Activated CD4-positive, CD25-positive, alpha-beta regulatory T cell treated with anti-CD3 and anti-CD28 coated beads, Interleukin-2, amount 50 U/mL, for 16 hours (primary cell): Measurements from ENCODE around the gene AKNAD1.

Experiments used
- DNase-seq: peaks from one replicate; pipeline ENCODE4 v3.0.0-alpha.2; 2020; ENCODE audit warnings: low read depth, low spot score

Gene AKNAD1

DNA sequence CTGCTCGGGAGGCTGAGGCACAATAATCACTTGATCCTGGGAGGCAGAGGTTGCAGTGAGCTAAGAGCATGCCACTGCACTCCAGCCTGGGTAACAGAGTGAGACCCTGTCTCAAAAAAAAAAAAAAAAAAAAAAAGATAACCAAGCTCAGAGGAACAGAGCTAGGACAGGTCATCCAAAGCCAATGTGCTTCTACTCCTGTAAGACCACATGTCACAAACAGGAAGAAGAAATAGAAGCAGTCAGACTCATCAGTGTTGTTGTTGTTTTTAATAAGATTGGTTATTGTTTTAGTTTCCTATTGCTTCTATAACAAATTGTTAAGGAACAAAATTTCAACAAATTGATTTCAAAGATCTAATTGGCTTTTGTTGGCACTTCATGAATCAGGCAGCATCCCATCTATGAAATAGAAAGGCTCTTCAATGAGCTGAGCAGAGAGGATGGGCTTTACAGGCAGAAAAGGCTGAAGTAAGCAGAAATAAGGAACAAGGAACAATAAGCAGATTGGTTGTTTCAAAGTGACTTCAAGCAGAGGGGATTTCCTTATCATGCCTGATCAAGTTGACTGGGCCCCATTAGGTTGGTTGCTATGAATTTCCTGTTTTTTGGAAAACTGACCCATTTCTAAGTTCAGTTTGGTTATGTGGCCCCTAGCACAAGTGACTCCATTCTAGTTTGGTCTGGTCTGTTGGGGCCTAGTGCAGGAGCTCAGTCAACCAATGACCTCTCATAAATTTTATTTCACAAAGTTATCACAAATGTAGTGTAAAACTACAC is 6.0 kb upstream of the AKNAD1 start:
- DNase-seq: no peak

DNA sequence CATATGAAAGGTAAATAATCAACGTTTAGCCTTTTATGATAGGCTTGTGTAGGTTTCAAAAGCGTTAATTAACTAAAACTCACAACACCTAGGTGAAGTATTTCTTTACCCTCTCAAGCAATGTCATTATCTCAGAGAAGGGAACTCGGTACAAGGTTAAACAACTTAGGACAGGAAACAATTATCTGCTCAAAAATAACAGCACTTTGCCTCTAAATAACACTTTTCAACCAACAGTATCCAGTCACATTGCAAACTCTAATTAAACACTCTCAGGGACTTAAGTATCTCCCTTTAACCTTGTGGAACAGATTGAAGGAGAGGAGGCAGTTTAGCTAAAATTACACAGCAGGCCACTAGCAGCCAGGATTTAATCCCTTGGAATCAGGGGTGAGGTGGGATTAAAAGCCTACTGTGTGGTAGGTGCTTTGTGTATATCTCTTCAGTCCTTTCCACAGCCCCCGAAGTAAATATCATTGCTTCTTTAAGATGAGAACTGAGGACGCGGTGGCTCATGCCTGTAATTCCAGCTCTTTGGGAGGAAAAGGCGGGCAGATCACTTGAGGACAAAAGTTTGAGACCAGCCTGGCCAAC is 5.2 kb upstream of the AKNAD1 start:
- DNase-seq: no peak

DNA sequence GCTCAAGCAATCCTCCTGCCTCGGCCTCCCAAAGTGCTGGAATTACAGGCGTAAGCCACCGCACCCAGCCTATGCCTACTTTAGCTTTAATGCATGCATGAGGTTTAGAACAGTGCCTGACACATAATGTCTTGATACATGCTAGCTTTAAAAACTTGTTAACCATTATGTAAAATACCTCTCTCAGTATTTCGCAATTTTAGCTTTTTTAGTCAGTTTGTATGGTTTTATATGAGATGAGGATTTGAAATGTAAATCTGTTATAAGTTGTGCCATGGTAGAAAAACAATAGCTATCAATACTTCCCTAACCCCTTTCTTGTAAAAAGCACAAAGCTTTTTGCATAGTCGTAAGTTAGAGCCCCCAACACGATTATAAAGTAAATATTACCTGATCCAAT is 4.7 kb upstream of the AKNAD1 start:
- no peak for DNase-seq

DNA sequence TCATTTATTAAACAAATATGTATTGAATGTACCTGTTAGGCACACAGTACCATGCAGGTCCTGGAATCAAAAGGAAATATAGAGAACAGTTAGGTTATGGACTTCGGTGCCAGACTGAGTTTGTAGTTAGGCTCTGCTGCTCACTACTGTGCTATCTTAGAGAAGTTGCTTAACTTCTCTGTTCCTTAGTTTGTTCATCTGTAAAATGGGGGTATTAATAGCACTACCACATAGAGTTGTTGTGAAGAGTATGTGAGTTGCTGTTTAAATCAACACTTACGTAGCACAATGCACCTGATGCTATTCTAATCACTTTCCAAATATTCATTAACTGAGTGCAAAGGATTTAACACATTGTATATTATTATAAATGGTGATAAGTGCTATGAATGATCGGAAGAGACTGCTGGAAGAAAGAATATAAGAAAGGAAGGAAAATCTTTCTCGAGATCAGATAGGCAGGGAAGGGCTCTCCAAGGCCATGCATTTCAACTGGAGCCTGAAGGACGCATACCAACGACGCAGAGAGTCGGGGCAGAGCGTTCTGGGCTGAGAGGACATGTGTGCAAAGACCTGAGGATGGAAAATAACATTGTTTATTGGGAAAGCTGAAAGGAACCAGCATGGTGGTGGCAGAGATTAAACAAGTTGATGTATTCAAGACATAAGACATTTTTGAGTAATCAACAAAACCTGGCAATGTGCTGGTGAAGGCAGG is 3.5 kb upstream of the AKNAD1 start:
- DNase-seq: no peak

DNA sequence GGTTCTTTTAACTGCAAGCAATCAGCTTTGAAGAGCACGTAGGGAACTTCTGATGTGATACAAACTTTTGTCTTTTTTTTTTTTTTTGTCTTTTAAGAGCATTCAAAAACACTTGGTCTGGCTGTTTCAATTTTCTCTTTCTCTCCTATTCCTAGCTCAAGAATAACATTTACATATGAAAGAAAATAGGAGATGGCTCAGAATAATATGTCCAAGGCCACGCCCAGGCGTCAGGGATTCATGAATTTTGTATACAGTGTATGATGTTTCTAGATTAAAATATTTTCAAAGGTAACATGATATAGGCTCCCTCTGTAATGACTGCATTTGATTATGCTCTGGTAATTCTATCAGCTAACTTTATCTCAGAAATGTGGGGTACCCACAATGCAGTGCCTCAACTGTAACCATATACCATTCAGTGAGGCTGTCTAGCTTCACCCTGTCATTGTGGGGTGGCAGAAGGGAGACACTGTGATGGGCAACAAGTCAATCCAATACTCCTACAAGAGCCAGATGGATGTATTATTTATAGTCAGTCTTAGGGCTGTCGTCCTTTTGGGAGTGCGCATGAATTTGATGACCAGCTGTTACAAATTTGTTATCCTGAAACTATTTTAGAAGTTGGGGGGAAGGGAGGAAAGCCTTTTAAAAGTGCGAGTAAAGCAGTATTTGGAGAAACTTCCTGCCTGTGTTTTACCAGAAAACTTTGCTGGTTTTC is 1.5 kb upstream of the AKNAD1 start:
- no peak for DNase-seq

DNA sequence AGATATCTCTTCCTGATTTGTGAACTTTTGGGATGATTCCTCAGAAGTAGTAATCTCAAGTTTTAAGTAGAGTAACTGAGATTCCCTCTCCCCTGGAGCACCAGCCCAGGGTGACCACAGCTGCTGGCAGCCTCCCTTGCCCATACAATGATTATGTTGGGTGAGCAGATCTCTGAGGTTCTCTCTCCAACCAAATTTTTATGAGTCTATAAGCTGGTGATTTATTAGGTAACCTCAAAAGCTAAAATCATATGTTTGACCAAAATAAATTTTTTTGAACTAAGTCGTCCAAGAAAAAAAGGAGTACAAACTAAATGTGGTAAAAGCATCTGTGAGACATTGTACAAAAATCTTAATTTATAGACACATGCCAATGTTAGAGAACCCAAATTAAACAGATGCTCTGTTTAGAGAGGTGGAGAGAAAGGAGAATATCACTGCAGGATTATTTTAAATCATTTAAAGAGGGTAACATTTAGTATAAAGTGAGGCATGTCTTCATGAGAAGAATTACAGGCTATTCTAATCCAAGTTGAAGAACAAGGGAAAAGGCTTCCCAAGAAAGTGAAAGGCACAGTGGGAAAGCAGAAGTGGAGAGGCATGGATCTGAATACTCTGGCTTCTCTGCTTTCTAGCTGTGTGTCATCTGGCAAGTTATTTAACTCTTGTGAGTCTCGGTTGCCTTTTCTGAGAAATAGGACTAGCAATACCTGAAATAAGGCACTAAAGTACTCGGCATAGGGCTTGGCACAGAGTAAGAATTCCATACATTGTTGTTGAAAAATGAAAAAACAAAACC is 2.5 kb downstream of the AKNAD1 start:
- DNase-seq: no peak

DNA sequence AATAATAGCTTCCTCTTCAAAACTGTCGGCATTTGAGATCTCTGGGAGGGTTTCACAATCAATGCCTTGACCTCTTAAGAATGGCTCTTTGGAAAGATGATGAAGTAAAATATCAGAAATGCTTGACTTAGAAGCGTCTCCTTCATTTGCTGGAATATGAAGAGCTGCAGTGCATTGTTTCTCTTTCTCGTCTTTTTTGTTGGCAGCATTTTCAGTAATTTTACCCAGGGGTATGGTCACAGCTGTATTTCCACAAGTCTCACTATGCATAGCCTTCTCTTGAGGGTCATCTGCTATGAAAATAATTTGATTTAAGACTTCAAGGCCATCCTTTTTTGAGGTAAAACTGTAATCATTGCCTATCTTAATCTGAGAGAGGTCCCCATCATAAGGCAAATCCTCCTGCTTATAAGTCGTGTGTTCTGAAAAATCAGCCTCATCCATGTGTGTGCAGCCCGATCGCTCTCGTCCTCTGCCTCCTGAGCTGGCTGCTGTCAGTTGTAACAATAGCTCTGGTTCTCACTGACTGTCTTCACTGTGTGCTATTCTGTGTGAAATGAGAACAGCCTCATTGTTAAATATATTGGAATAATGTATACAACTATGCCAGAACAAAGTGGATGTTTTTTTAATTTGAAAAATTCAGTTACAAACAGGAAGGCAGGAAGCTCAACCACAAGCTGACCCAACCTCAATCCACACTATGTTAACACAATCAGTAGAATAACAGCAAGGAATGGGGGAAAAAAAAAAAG is 4.5 kb downstream of the AKNAD1 start:
- no peak for DNase-seq

DNA sequence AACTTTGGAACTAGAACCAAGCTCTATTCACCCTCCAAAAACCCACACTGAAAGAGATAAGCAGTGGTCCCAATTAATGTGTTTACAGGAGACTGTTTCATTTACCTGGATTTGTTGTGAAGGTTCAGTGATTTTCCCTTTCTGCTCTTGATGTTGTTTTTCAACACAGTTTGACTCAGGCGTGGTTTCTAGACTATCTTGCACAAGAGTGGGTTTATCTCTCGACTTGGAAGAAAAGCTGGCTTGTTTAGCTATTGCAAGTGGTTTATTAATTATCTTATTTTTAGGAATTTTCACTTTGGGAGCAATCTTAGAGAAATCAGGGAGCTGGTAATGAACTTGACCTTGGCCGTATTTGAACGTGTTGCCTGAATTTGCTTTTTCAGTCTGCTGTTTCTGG is 5.3 kb downstream of the AKNAD1 start:
- DNase-seq: no peak

DNA sequence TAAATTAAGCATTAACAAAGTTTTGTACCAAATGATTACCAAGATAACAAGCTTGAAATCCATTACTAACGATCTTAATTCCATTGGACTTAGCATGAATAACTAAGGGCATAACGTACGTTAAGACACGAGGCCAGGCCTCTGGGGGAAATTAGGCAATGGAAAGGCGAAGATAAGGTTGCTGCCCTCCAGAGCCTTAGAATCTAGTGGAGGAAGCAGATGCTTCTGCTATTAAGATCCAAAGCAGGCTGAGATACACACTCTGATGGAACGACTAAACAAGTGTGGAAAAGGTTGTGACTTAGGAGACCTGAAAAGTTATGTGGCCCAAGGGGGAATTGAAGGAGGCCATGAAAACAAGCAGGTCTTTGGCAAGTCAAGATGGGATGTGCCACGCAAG is 6.0 kb downstream of the AKNAD1 start:
- DNase-seq: no peak

DNA sequence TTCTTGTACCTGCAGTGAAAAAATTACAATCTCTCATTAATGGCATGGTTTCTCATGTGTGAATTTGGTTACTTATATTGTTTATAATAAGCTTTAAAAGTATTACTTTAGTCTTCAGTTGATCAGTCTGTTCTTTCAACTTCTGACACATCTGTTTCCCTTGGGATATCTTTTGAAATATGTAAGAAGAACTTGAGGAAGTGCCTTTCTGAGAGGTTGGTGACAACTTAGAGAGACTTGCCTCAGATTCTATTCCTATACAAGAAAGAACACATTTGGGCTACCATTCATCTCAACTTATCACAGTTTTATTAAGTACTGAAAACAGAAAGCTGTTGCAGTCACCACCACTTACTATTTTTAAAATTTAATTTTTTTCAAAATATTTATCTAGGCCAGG is 8.1 kb downstream of the AKNAD1 start:
- no peak for DNase-seq

DNA sequence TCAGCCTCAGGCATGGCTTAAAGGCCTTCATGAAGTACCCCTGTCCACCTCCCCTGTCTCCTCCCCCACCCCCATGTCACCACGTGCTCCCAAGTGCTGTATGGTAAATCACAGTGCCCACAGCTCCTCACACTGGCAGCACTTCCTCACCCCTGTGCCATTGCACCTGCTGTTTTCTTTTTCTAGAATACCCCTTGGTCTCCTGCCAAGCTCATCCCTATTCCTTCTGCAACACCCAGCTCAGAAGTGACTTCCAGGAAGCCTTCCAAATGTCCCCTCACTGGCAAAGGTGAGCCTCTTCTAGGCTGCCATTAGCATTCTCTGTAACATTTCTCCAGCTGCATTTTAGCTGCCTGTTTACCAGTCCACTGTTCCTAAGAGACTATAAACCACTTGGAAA is 9.4 kb downstream of the AKNAD1 start:
- no peak for DNase-seq

DNA sequence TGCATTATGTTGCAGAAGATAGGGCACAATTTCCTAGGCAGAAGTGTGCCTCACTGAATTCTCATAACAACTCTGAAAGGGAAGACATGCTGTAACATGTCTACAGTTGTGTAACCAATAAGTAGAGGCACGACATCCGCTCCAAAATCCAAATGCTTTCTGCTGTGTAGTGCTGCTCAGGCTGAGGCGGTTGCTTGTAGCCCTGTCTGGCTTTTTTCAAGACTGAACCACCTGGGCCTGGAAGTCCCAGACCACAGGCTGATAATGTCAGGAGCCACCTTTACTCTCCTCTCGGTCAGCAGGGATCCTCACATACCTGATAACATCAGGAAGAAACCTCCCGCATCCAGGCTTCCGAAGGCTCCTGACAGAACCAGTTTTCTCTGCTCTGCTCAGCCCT is 10.9 kb downstream of the AKNAD1 start:
- DNase-seq: no peak

DNA sequence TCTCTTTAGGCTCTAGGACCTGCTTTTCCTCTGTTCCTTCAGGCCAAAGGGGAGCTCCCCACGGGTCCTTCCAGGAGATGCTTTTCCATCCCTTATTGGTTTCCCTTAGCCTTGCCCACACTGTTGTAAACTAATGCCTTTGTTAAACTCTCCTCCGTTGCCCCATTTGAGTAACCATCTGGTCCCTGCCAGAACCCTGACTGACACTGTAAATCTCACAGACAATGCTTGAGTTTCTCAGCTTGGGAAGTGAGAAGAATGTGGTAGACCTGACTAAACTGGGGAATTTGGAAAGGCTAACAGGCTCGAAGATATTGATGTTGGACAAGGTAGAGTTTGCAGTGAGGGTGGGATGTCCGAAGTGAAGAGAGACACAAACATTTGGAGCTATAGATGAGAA is 11.4 kb downstream of the AKNAD1 start:
- no peak for DNase-seq

DNA sequence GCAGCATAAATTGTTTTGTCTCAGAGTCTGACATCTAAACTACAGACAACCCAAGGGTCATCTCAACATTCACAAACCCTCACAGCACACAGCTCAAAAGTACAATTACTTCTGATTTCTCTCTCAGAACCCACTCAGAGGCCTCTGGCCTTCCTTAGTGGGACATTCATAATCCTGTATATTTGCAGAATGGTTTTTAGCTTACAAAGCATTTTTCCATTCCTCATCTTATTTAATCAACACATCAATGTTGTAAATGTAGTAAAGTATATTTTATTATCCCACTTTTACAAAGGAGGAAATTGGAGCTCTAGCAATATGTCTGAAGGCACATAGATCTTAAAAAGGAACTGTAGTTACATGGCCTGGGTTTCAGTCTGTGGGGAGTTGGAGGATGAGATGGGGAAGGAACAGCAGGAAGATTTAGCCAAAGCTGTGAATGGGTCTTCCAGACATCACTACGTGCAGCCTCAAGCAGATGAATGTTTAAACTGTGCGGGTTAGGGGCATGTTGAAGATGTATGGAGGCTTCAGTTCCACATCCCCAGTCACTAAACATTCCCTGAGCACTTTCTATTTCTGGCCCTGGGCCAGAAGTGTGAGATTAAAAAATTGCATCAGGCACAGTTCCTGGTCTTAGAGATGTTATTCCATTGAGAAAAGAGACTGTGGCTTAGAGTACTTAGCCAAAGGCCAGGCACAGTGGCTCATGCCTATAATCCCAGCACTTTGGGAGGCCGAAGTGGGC is 13.3 kb downstream of the AKNAD1 start:
- DNase-seq: no peak

DNA sequence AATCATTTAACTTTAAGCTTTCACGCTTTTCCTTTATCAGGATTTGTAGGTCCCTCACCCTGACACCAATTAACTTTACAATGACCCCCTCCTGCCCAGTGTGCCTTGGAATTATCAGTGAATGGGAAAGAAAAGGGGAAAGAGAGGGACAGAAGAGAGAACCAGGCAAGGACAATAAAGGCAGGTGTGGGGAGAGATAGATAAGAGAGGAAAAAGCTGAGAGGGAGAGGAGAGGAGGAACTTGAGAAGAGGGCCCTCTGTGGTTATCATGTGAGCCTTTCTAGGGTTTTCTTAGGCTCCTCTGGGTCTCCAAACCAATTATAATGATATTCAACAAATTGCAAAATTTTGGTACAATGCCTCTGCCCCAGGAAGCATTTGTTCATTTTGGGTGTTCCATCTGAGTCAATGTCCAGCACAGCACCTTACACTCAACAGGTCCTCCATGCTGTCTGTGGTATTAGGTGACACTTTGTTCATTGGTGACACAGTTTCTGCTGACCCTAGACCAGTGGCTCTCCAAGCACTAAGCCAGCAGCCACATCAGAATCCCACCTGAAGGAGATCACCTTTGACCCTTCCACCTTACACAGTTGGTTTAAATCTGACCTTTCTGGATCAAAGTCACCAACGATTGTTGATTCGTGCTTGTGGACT is 14.2 kb downstream of the AKNAD1 start:
- DNase-seq: no peak

DNA sequence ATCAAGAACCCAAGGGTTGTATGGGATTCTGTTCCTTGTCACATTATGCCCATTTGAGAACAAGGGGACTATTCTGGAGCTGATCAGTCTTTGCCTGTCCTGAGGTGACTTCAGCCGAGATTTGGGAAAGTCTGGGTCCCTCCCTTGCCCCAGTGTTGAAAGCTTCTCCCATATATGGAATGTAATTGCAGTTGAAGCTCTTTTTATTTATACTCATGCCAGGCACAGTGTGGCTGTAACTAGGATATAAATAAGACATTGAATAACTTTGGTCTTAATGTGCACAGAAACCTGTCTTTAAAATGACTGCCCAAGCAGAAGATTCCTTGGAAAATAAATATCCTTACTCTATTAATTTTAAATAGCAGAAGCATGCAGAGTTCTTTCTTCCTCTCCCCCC is 15.2 kb downstream of the AKNAD1 start:
- DNase-seq: no peak

DNA sequence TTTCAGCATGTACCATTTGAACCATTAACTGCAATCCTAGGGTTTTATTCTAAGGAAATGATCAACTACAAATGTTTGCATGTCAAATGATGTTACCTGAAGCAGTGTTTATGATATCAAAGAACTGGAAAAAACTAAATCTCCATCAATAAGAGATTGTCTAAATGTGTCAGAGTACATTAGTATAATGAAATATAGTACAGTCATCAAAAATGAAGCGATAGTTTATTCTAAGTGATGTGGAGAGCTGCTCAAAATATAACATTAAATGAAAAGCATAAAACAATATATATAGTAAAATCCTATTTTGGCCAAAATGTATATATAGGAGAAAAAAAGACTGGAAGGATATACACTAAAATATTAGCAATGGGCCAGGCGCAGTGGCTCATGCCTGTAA is 24.0 kb downstream of the AKNAD1 start:
- DNase-seq: no peak

DNA sequence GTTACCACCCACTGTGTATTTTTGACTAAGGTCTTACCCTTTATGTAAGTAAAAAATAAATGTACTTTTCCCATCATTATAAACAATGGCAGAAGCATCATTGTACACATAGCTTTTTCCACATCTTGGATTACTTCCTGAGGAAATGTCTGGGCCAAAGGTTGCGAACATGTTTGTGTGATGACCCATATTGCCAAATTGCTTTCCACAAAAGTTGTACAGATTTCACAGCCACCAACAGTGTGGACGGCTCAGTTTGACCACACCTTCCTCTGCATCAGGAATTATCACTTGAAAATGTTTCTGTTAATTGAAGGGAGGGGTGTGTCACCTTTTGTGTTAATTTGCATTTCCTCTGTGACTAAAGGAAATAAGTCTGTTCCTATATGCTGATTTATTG is 25.7 kb downstream of the AKNAD1 start:
- no peak for DNase-seq
